GM15510 (cell line): ENCODE results near the gene BIVM.

Experiments used
- POLR2A ChIP-seq: IDR thresholded peaks from 3 replicates; pipeline ENCODE4 v1.6.1; 2011; ENCODE audit warnings: borderline replicate concordance; ENCODE audit not compliant: insufficient read length; ENCODE audit errors: extremely low read depth

Gene BIVM

DNA sequence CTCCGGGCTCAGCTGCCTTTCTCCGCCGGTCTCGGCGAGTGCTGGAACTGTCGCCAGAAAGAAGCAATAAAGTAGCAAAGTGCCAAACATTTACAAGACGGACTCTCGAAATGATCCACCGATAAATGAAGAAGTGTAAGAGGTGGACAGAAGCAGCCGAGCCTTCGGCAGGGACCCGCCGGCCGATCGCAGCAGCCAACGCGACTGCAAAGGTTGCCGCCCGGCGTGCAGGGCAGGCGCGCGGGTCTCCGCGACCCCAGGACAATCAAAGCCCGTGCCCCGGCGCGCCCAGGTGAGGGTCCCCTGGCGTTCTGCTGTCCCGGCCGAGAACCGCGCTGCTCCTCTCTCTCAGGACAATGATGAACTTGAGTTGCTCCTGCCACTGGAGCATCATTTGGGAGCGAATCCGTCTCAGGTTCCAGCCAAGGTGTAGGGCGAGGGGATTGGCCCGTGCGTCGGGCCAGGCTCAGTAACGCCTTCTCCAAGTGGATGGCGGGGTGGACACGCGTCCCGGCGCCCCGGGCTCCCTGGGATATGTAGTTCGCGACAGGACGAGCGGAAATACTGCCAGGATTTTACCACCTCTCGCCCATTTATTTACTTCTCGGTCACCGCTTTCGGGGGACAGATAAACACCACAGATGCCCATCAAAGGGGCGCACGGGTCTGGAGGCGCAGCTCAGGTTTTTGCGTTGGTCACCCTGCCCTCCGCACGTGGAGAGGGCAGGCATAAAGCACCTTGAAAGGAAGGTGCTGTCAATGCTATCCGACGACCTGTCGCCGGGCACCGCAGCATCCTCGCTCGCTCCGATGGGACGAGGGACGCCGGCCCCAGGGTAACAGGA lies at the start of gene BIVM, which contains the start of gene POGLUT2:
BIVM (plus strand) TSS at position 539 of the 845 bp plus-strand sequence. CDS start 8,149 bp downstream, outside the sequence.
POGLUT2 (minus strand) TSS at position 396 of the 845 bp plus-strand sequence; CDS start at position 90, 306 bp downstream.
- peak; percentile 51 for TF ChIP-seq POLR2A

GRCh38 chr13:102751886-102752285 lies 47.0 kb upstream of the BIVM start:
- no peak for TF ChIP-seq POLR2A

DNA sequence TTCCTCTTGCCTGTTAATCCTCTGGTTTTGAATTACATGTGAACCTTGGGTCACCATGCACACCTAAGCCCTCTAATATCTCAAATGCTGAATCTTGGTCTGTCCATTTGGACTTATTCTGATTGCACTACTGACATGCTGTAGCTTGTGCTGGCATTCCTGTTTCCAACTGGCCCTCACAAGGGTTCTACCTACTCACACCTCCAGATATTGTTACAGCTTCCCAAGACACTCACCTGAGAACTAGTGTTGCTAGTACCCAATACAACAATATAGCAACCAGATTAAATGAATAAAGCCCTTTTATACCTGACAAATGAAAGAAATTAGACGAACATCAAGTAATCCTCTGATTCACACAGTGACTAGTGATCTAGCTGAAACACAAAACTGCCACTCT lies 41.9 kb upstream of the BIVM start:
- no peak for TF ChIP-seq POLR2A

DNA sequence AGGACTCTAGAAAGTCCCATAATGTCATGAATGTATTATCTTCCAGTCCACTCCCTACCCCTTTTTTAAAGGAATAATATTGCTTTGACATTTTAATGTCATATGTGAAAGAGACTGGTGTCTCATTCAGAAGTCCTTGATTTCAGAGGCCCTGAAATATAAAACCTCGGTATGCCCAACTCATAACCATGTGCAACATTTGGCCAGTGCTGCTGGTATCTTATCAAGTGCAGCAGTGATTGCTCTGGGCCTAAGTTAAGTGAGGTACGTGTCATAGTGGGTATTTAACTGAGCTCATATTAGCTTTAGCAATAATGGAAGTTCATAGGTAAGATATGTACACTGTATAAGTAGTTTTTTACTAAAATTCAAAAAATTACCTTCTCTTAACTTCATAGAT lies 40.1 kb upstream of the BIVM start:
- no peak for TF ChIP-seq POLR2A

GRCh38 chr13:102761071-102761470 lies 37.8 kb upstream of the BIVM start:
- TF ChIP-seq POLR2A: no peak

DNA sequence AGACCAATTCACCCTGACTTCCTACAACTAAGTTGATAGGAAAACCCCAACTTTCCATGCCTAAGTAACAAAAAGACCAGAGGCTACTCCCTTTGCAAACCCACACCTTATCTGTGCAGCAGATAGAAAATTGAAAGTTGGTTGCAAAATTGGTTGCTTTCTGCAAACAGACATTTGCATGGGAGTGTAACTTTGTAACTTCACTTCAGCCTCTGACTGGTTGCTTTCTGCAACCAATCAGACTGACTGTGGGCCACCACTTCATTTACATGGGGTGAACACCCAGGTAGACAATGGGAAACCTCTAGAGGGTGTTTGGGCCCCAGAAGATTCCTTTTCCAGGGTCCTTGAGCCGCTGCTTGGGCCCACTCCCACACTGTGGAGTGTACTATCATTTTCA lies 35.2 kb upstream of the BIVM start:
- no peak for TF ChIP-seq POLR2A

DNA sequence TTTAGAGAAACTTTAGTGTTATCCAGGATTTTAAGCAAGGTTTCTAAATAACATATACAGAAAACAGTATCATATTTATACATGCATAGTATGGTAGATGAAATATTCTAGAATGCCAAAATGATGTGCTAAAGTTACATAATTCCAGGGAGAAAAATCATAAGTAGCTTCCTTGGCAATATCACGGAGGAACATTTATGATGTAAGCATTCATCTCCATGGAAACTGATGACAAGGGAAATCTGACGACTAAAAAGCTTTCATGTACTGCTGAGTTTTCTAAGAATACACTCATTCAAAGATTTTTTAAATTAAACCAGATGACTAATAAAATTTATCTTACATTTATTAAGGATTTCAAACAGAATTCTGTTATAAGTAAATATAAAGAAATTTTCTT lies 30.0 kb upstream of the BIVM start:
- no peak for TF ChIP-seq POLR2A

DNA sequence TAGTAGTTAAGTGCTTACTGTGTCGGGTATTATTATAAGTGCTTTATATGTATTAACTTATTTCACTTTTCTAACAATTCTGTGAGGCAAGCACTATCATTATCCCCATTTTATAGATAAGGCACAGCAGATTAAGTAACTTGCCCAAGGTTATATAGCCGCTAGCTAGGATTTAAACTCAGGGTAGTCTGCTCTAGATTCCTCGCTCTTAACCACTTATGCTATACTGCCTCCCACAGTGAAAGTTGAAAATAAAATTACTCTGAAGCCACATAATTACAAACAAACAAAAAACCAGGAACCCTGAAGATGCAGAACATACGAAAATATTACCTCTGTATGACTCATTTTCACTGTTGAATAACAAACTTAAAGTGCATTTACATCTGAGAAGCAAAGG lies 29.2 kb upstream of the BIVM start:
- no peak for TF ChIP-seq POLR2A

DNA sequence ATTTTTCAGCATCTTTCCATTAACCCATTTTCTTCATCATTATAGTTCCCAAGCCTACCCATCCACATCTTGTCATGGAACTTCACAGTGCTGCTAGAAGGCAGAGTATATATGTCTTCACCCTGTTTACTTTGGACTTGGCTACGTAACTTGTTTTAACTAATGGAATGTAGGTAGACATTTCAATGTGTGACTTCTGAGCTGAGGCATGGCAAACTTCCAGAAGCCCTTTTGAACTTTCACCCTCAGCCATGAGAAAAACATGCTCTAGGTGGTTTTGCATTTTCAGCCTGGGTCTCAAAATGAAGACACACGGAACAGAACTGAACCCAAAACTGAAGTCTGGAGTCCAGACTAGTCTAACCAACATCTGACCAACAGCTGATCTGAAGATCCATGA lies 28.5 kb upstream of the BIVM start:
- TF ChIP-seq POLR2A: no peak

DNA sequence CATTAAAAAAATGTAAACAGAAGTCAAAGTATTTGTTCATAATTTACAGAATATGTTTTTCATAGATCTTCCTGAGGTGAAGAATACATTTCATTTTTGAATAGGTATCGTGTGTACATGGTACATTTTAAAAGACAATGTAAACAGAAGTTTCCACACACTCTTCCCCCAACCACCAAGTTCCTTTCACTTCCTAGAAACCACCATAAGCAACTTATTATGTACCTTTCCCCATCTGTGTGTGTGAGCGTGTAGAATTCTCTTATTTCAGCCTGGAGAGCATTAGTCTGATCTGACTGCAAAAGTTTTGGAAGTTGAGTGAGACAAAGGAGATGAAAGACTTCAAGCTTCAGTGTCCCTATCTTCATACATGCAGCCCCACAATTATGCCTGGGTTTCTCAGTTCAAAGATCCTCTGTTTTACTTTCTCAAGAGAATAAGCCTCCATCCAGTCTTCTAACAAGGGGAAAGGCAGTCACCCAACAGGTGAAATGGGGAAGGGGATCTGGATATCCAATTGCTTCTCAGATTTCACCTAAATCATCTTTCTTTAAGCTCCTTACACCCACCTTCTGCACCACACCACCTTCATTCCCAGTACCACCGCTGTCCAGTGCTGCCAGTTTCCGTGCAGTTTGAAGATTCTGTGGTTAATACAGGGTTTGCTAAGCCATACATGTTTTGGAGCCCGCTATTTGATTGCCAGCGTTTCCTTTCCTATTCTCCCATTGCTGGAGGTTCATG lies 27.4 kb upstream of the BIVM start:
- TF ChIP-seq POLR2A: no peak

- TF ChIP-seq POLR2A: no peak
Observed at GRCh38 chr13:102772042-102772425, 26.9 kb upstream of the BIVM start.

DNA sequence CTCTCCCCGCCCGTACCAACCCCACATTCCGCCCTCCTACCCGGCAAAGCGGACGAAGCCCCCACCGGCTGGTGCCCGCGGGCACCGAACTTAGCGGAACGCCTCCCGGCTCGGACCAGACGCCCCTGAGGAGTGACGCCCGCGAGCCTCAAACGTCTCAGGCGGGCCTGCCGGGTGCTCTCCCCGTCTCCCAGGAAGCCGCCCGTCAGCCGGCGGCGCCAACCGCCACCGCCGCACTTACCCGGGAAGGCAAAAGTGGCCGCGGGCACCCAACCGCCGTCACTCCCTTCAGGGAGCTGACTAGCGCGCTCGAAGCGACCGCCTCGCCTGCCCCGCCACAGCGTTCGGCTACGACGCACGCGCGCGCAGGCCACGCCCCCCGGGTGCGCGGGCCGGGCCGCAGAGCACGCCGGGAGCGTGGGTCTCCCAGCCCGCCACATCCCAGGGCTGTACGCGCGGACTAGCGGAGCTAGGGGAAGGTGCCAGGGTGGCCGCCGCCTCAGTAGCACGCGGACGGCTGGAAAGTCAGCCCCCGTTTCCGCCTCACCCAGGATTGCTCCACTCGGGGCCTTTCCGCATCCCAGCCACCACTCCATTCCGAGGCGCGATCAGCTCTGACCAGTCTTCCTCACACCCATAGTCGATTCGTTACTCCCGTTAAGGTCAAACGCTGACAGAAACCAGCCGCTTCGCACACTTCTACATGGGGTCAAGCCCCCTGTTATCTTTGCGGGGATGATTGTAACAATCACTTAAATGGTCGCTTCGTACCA lies 25.3 kb upstream of the BIVM start, which contains the start of gene TEX30:
TEX30 (minus strand) TSS at position 346 of the 773 bp plus-strand sequence. CDS start 3,760 bp downstream, outside the sequence.
- peak; percentile 99 for TF ChIP-seq POLR2A

GRCh38 chr13:102774214-102774568 lies 24.7 kb upstream of the BIVM start:
- TF ChIP-seq POLR2A: no peak

DNA sequence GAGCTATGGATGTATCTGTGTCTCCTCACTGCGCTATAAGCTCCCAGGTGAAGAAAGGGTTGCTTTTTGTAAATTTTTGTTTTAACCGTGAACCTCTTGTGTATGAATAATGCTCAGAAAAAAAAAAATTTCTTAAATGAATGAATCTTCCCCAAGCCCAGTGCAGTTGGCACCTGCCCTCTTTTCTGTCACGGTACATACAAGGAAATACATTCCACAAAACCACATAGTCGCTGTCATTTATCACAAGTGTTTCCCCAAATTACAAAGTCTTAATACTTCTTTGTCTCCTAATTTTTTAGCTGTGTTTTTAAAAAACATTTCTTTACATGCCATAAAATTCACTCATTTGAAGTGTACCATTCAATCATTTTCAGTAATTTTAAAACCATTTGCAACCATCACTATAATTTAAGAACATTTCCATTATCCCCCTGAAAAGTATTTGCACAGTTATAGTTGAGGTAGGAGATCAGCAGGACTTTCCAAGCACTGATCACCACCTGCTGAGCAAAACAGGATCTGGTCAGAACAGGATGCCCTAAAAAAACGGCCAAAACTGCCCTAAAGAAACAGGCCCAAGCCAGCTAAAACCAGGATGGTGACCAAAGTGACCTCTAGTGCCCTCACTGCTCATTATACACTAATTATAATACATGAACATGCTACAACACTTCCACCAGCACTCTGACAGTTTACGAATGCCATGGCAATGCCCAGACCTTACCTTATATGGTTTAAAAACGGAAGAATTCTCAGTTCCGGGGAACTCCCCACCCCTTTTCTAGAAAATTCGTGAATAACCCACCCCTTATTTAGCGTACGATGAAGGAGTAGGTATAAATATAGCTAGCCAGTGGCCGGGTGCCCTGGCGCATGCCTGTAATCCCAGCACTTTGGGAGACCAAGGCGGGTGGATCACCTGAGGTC lies 24.1 kb upstream of the BIVM start:
- no peak for TF ChIP-seq POLR2A
